ENCODE results near the gene MACROD2. TPM values are rescaled to one million over a fixed set of nuclear protein-coding genes. Genes with fewer than 3 reads are reported as not detected.

Gene MACROD2
- total RNA-seq, 1 experiment from 2014 or later: 3.7 TPM

DNA sequence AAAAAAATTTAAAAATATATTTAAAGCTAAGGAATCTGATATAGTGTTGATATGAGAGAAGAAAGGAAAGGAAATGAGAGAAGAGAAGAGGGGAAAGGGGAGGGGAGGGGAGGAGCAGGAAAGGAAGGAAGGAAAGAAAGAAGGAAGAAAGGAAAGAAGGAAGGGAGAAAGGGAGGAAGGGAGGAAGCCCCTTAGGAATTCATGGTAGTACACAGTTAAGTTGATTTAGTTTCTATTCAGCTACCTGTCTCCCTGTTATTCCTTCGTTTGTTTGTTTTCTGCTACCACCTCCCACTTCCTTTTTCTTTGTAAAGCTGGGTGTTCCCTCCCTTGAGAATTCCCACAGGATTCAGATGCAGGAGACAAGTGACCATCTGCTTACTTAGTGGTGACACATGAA lies 1367.5 kb downstream of the MACROD2 start (continued):
- no peak for TF ChIP-seq CBX3 (IDR thresholded peaks at IDR 0.05; ENCODE audit: low read depth)

DNA sequence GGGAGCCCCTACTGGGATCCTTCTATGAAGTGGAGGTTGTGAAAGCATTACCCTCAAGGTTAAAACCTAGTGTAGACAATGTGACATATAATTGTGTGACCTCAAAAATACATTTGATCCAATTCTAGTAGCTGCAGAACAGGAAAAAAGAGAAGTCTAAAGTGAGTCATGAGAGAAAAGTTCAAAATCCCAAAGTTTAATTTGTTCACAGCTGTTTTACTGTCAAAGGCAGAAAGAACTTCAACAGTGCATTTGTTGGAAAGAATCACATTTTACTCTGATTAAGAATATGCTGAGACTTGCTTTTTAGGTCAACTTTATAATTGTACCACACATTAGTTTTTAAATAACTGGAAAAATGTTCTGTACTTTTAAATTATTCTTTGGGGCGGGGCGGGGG lies 1369.5 kb downstream of the MACROD2 start:
- intact Hi-C loops (cut with micrococcal nuclease): no loop called here
- no peak for ATAC-seq
- DNase-seq (ENCODE audit: low read depth, low spot score): no peak
- Histone ChIP-seq H3K9me2 (ENCODE audit: insufficient read depth) (no peaks in the 10 kb centered on the region), H3K36me3 (ENCODE audit: control insufficient read depth in 1 of 2, insufficient read depth in 2 of 2, low read length in 2 of 2) (no peaks in the 10 kb centered on the region), H2AFZ (ENCODE audit: low read depth, low read length, poor library complexity, severe bottlenecking) (no peak overlapping the region), H4K20me1 (ENCODE audit: insufficient read depth) (no peaks in the 10 kb centered on the region), H3K27me3 (ENCODE audit: insufficient read depth, low read length) (no peaks in the 10 kb centered on the region), H3K4me1 (ENCODE audit: control insufficient read depth in 1 of 2, insufficient read depth in 2 of 2, low read length in 2 of 2) (no peaks in the 10 kb centered on the region), H3K79me2 (ENCODE audit: insufficient read depth, low read length) (no peaks in the 10 kb centered on the region), H3K27ac (ENCODE audit: low read depth, low read length) (no peak overlapping the region), H3K9ac (ENCODE audit: low read length) (no peak overlapping the region), H3K4me2 (ENCODE audit: low read length) (no peak overlapping the region), H3K9me3 (ENCODE audit: control insufficient read depth in 1 of 2, insufficient read depth in 1 of 2, low read depth in 1 of 2, low read length in 2 of 2) (no peaks in the 10 kb centered on the region; a peak in 2 of 4 replicates), H3K4me3 (replicated peaks in 1 of 2; ENCODE audit: low read depth in 1 of 2, low read length in 2 of 2) (no peak overlapping the region)
- POLR2A ChIA-PET: no interaction called here
- RAD21 ChIA-PET (ENCODE audit: low non-redundant PET in 1 of 2, low total read pairs in 2 of 2, uncharacterized antibody in 2 of 2, unreplicated experiment in 2 of 2): no interaction called here
- TF ChIP-seq EGR1 (IDR thresholded peaks at IDR 0.05; ENCODE audit: low read depth): no peak
- TF ChIP-seq, protein P1, sequence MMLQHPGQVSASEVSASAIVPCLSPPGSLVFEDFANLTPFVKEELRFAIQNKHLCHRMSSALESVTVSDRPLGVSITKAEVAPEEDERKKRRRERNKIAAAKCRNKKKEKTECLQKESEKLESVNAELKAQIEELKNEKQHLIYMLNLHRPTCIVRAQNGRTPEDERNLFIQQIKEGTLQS (IDR thresholded peaks at IDR 0.05): no peak
- no peak for TF ChIP-seq SIN3A (IDR thresholded peaks at IDR 0.05; ENCODE audit: low read depth)
- no peak for TF ChIP-seq JUND (IDR thresholded peaks at IDR 0.05)
- TF ChIP-seq EZH2 (IDR thresholded peaks at IDR 0.05): no peak
- no TSS peak for BruUV-seq (replicated peaks)
- CTCF ChIA-PET: no interaction called here

DNA sequence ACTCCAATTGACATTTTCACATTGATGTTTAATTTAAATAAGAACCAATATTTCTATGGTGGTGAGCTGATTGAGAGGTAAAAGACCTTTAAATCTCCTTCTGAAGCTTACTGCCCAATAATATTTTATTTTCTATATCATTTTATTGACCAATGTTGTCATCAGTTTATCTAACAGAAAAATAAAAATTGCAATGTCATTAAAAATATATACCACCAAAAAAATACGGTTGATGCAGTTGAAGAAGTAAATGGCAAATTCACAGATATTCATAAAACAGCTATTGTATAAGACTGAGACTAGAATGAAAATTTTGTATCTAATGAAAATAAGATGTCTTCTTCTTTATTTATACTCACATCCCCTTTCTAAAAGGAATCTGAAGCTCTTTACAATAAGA lies 1375.1 kb downstream of the MACROD2 start:
- ATAC-seq (no peak), DNase-seq (ENCODE audit: low read depth, low spot score) (no peak)
- H3K36me3 ChIP-seq (ENCODE audit: control insufficient read depth in 1 of 2, insufficient read depth in 2 of 2, low read length in 2 of 2): no peaks in the 10 kb centered on the region
- no peaks in the 10 kb centered on the region; the same call in 1 of the 2 replicates for H4K20me1 ChIP-seq (ENCODE audit: insufficient read depth)
- intact Hi-C loops (cut with micrococcal nuclease): no loop called here
- no peak overlapping the region for H3K4me3 ChIP-seq (replicated peaks in 1 of 2; ENCODE audit: low read depth in 1 of 2, low read length in 2 of 2)
- H3K27me3 ChIP-seq (ENCODE audit: insufficient read depth, low read length): no peaks in the 10 kb centered on the region
- BruUV-seq (replicated peaks): no TSS peak
- CTCF ChIA-PET: no interaction called here
- H3K79me2 ChIP-seq (ENCODE audit: insufficient read depth, low read length): no peaks in the 10 kb centered on the region
- no peak overlapping the region for H3K9ac ChIP-seq (ENCODE audit: low read length)
- peaks cover 0 to 4% of the 10 kb centered on the region in 2 experiments; a peak in 2 of 4 replicates for H3K9me3 ChIP-seq (ENCODE audit: control insufficient read depth in 1 of 2, insufficient read depth in 1 of 2, low read depth in 1 of 2, low read length in 2 of 2)
- H3K4me2 ChIP-seq (ENCODE audit: low read length): no peak overlapping the region
- no peak overlapping the region for H3K27ac ChIP-seq (ENCODE audit: low read depth, low read length)
- POLR2A ChIA-PET: no interaction called here
- RAD21 ChIA-PET (ENCODE audit: low non-redundant PET in 1 of 2, low total read pairs in 2 of 2, uncharacterized antibody in 2 of 2, unreplicated experiment in 2 of 2): no interaction called here
- H2AFZ ChIP-seq (ENCODE audit: low read depth, low read length, poor library complexity, severe bottlenecking): no peak overlapping the region
- no peaks in the 10 kb centered on the region for H3K4me1 ChIP-seq (ENCODE audit: control insufficient read depth in 1 of 2, insufficient read depth in 2 of 2, low read length in 2 of 2)
- no peaks in the 10 kb centered on the region for H3K9me2 ChIP-seq (ENCODE audit: insufficient read depth)
- TF ChIP-seq TCF7L2 (IDR thresholded peaks at IDR 0.05; ENCODE audit: borderline replicate concordance, extremely low read depth, insufficient read depth, insufficient read length) (no peak), SIN3A (IDR thresholded peaks at IDR 0.05; ENCODE audit: low read depth) (no peak), SP1 (IDR thresholded peaks at IDR 0.05; ENCODE audit: low read depth) (no peak), CEBPB (IDR thresholded peaks at IDR 0.05; ENCODE audit: low read depth) (no peak), EZH2 (IDR thresholded peaks at IDR 0.05) (no peak)
- TF ChIP-seq, protein P2, sequence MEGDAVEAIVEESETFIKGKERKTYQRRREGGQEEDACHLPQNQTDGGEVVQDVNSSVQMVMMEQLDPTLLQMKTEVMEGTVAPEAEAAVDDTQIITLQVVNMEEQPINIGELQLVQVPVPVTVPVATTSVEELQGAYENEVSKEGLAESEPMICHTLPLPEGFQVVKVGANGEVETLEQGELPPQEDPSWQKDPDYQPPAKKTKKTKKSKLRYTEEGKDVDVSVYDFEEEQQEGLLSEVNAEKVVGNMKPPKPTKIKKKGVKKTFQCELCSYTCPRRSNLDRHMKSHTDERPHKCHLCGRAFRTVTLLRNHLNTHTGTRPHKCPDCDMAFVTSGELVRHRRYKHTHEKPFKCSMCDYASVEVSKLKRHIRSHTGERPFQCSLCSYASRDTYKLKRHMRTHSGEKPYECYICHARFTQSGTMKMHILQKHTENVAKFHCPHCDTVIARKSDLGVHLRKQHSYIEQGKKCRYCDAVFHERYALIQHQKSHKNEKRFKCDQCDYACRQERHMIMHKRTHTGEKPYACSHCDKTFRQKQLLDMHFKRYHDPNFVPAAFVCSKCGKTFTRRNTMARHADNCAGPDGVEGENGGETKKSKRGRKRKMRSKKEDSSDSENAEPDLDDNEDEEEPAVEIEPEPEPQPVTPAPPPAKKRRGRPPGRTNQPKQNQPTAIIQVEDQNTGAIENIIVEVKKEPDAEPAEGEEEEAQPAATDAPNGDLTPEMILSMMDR (IDR thresholded peaks at IDR 0.05 in 2 of 3, conservative IDR thresholded peaks at IDR 0.05 in 1 of 3; ENCODE audit: borderline replicate concordance in 1 of 3, insufficient read depth in 1 of 3, low read depth in 2 of 3, low read length in 2 of 3): no peak
- TF ChIP-seq, protein P3, sequence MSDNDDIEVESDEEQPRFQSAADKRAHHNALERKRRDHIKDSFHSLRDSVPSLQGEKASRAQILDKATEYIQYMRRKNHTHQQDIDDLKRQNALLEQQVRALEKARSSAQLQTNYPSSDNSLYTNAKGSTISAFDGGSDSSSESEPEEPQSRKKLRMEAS (IDR thresholded peaks at IDR 0.05): no peak
- TF ChIP-seq, protein P4, sequence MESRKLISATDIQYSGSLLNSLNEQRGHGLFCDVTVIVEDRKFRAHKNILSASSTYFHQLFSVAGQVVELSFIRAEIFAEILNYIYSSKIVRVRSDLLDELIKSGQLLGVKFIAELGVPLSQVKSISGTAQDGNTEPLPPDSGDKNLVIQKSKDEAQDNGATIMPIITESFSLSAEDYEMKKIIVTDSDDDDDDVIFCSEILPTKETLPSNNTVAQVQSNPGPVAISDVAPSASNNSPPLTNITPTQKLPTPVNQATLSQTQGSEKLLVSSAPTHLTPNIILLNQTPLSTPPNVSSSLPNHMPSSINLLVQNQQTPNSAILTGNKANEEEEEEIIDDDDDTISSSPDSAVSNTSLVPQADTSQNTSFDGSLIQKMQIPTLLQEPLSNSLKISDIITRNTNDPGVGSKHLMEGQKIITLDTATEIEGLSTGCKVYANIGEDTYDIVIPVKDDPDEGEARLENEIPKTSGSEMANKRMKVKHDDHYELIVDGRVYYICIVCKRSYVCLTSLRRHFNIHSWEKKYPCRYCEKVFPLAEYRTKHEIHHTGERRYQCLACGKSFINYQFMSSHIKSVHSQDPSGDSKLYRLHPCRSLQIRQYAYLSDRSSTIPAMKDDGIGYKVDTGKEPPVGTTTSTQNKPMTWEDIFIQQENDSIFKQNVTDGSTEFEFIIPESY (IDR thresholded peaks at IDR 0.05; ENCODE audit: extremely low read depth, insufficient replicate concordance, low read length): no peak

Data from HCT116 (cell line).